Loucy (cell line): ENCODE results near the gene CCDC85C.

ENCODE experiments used
- H2AFZ ChIP-seq: fragments of 200-600 bp; sonication (generic); 2 replicates; pipeline ENCODE4 v1.6.0; 2016; ENCODE audit warnings: antibody characterized with exemption, mild to moderate bottlenecking, low read length, moderate library complexity
- H3F3A ChIP-seq: fragments of 200-600 bp; 2 replicates; pipeline ENCODE4 v1.6.0; 2016; ENCODE audit warnings: antibody characterized with exemption, low read depth, mild to moderate bottlenecking
- H3K27me3 ChIP-seq: fragments of 200-600 bp; sonication (generic); 2 replicates; pipeline ENCODE4 v1.6.1; 2014; ENCODE audit warnings: low read length, mild to moderate bottlenecking; ENCODE audit not compliant: insufficient read depth, poor library complexity, severe bottlenecking
- H3K36me3 ChIP-seq: fragments of 200-600 bp; sonication (generic); 2 replicates; pipeline ENCODE4 v1.6.1; 2016; ENCODE audit warnings: low read length; ENCODE audit not compliant: insufficient read depth
- H3K4me1 ChIP-seq: fragments of 200-600 bp; sonication (generic); 2 replicates; pipeline ENCODE4 v1.5.1; 2014; ENCODE audit warnings: low read length, mild to moderate bottlenecking; ENCODE audit not compliant: insufficient read depth, poor library complexity, severe bottlenecking
- H3K4me2 ChIP-seq: fragments of 200-600 bp; sonication (generic); 2 replicates; pipeline ENCODE4 v1.6.0; 2014; ENCODE audit warnings: antibody characterized with exemption, low read length, low read depth, mild to moderate bottlenecking; ENCODE audit not compliant: poor library complexity, severe bottlenecking
- H3K4me3 ChIP-seq: fragments of 200-600 bp; sonication (generic); 2 replicates; pipeline ENCODE4 v1.5.1; 2014; ENCODE audit warnings: low read length, mild to moderate bottlenecking, mixed read lengths; ENCODE audit not compliant: poor library complexity, severe bottlenecking
- H3K79me2 ChIP-seq: fragments of 200-600 bp; sonication (generic); 2 replicates; pipeline ENCODE4 v1.6.1; 2014; ENCODE audit warnings: low read length; ENCODE audit not compliant: insufficient read depth
- H3K9ac ChIP-seq: fragments of 200-600 bp; sonication (generic); 2 replicates; pipeline ENCODE4 v1.6.0; 2014; ENCODE audit warnings: mild to moderate bottlenecking, low read depth, low read length, moderate library complexity; ENCODE audit not compliant: poor library complexity, severe bottlenecking
- H3K9me2 ChIP-seq: fragments of 200-600 bp; sonication (generic); replicated peaks from 2 replicates; pipeline ENCODE4 v1.6.1; 2016; ENCODE audit warnings: low read depth, low read length, mixed read lengths
- H3K9me3 ChIP-seq: fragments of 200-600 bp; sonication (generic); 2 replicates; pipeline ENCODE4 v1.6.1; 2014; ENCODE audit warnings: mild to moderate bottlenecking, antibody characterized with exemption, low read length, low read depth; ENCODE audit not compliant: insufficient read depth
- H4K20me1 ChIP-seq: fragments of 200-600 bp; sonication (generic); 2 replicates; pipeline ENCODE4 v1.6.0; 2014; ENCODE audit warnings: antibody characterized with exemption, low read length, mild to moderate bottlenecking; ENCODE audit not compliant: insufficient read depth, poor library complexity, severe bottlenecking
- CTCF ChIP-seq: fragments of 200-600 bp; sonication (generic); conservative IDR thresholded peaks from 2 replicates; pipeline ENCODE4 v1.5.1; 2014; ENCODE audit warnings: mild to moderate bottlenecking, antibody characterized with exemption, low read length
- EZH2phosphoT487 ChIP-seq: fragments of 200-600 bp; IDR thresholded peaks from 2 replicates; pipeline ENCODE4 v1.6.1; 2018; ENCODE audit warnings: antibody characterized with exemption, mild to moderate bottlenecking, moderate library complexity, borderline replicate concordance

CCDC85C gene

GRCh38 chr14:99481745-99482099 lies 122.3 kb downstream of the CCDC85C start:
- no peaks in the 10 kb centered on the region for H3F3A ChIP-seq
- H3K79me2 ChIP-seq: peaks cover 87% of the 10 kb centered on the region
- H3K4me2 ChIP-seq: peak overlapping the region; percentile 91
- H3K9me2 ChIP-seq: no peaks in the 10 kb centered on the region
- no peaks in the 10 kb centered on the region for H3K27me3 ChIP-seq
- peak overlapping the region; percentile 66 for H2AFZ ChIP-seq
- H3K9me3 ChIP-seq: no peaks in the 10 kb centered on the region
- peaks cover 51% of the 10 kb centered on the region for H3K4me1 ChIP-seq
- peak overlapping the region; percentile 95 for H3K4me3 ChIP-seq
- TF ChIP-seq CTCF: no peak
- no peak for TF ChIP-seq EZH2phosphoT487
- H3K9ac ChIP-seq: peak overlapping the region; percentile 82
- H3K36me3 ChIP-seq: no peaks in the 10 kb centered on the region
- H4K20me1 ChIP-seq: peaks cover 81% of the 10 kb centered on the region

GRCh38 chr14:99480917-99481744 lies 122.9 kb downstream of the CCDC85C start, which contains the start of gene CCNK:
TSS of gene CCNK (plus strand) at chr14:99481409. CDS start at chr14:99492678, 11,269 bp downstream.
- Histone ChIP-seq H3K9ac (peak within 1 kb of the TSS; percentile 82), H3K4me3 (peak within 1 kb of the TSS; percentile 95), H3K36me3 (no peaks in the 10 kb centered on the region), H3K27me3 (no peaks in the 10 kb centered on the region), H3K4me2 (peak within 1 kb of the TSS; percentile 99), H3K9me3 (no peaks in the 10 kb centered on the region), H3F3A (no peaks in the 10 kb centered on the region), H3K9me2 (no peaks in the 10 kb centered on the region), H3K4me1 (peaks cover 56% of the 10 kb centered on the region), H3K79me2 (peaks cover 87% of the 10 kb centered on the region), H4K20me1 (peaks cover 81% of the 10 kb centered on the region), H2AFZ (peak within 1 kb of the TSS; percentile 66)
- TF ChIP-seq CTCF (no peak), EZH2phosphoT487 (no peak)

GRCh38 chr14:99479906-99480869 lies 123.8 kb downstream of the CCDC85C start, which contains the start of gene SETD3:
TSS of gene SETD3 (minus strand) at chr14:99480859. CDS start at chr14:99465805, 15,054 bp downstream.
- Histone ChIP-seq H3K9me2 (no peaks in the 10 kb centered on the region), H3K9me3 (no peaks in the 10 kb centered on the region), H3K4me1 (peaks cover 59% of the 10 kb centered on the region), H3K79me2 (peaks cover 89% of the 10 kb centered on the region), H3K9ac (peak within 1 kb of the TSS; percentile 82), H3K4me3 (peak within 1 kb of the TSS; percentile 95), H2AFZ (peak within 1 kb of the TSS; percentile 66), H3F3A (no peaks in the 10 kb centered on the region), H3K27me3 (no peaks in the 10 kb centered on the region), H3K36me3 (no peaks in the 10 kb centered on the region), H4K20me1 (peaks cover 82% of the 10 kb centered on the region), H3K4me2 (peak within 1 kb of the TSS; percentile 99)
- TF ChIP-seq EZH2phosphoT487: no peak
- TF ChIP-seq CTCF: no peak
